Fibroblast of skin of right biceps (primary cell): ENCODE measurements around the gene DPH1.
A peak's percentile ranks its signal among the peaks of the same experiment; 100 is the strongest.

ENCODE experiments used
- DNase-seq: peaks from one replicate; pipeline ENCODE4 v3.0.0-alpha.2; 2013

The DPH1 gene

GRCh38 chr17:2051933-2052559 lies 22.1 kb downstream of the DPH1 start:
- DNase-seq: no peak

- DNase-seq: peak; percentile 80
Observed at GRCh38 chr17:2053380-2054261, 23.7 kb downstream of the DPH1 start.

GRCh38 chr17:2054262-2054511 lies 24.2 kb downstream of the DPH1 start:
- DNase-seq: no peak

GRCh38 chr17:2054512-2055291 lies 24.7 kb downstream of the DPH1 start, which contains the start of gene HIC1:
HIC1 (plus strand) TSS chr17:2055103; CDS start chr17:2056691, 1,588 bp downstream.
- peak; percentile 84 for DNase-seq

- DNase-seq: peak; percentile 72
Observed at GRCh38 chr17:2055292-2056205, 25.6 kb downstream of the DPH1 start.

GRCh38 chr17:2056206-2057174 lies 26.5 kb downstream of the DPH1 start:
- DNase-seq: peak; percentile 71

GRCh38 chr17:2057175-2057759 lies 27.3 kb downstream of the DPH1 start:
- peak; percentile 56 for DNase-seq

- DNase-seq: peak; percentile 60
Observed at GRCh38 chr17:2057760-2058585, 28.0 kb downstream of the DPH1 start.

DNA sequence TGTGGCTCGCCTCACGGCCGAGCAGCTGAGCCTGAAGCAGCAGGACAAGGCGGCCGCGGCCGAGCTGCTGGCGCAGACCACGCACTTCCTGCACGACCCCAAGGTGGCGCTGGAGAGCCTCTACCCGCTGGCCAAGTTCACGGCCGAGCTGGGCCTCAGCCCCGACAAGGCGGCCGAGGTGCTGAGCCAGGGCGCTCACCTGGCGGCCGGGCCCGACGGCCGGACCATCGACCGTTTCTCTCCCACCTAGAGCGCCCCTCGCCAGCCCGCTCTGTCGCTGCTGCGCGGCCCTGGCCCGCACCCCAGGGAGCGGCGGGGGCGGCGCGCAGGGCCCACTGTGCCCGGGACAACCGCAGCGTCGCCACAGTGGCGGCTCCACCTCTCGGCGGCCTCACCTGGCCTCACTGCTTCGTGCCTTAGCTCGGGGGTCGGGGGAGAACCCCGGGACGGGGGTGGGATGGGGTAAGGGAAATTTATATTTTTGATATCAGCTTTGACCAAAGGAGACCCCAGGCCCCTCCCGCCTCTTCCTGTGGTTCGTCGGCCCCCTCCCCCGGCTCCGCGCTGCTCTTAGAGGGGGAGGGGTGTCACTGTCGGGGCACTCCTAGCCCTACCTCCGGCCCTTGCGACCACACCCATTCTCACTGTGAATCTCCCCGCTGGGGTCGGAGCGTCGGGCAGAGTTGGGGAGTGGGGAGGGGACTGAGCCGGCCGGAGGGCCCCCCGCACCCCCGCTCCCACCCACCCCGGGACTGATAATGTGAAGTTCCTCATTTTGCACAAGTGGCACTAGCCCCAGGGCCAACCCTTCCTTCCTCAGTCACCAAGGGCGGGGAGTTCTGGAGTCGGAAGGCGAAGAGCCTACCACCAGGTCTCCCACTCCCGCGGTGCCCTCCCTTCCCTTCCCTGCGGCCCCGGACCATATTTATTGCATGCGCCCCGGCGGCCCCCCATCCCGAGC lies 28.9 kb downstream of the DPH1 start:
- peak; percentile 82 for DNase-seq

- no peak for DNase-seq
Observed at GRCh38 chr17:2059547-2060384, 29.8 kb downstream of the DPH1 start.

GRCh38 chr17:2060385-2060658 lies 30.4 kb downstream of the DPH1 start:
- no peak for DNase-seq

- peak; percentile 28 for DNase-seq
Observed at GRCh38 chr17:2060681-2061440, 30.9 kb downstream of the DPH1 start.

- DNase-seq: no peak
Observed at GRCh38 chr17:2061441-2061958, 31.5 kb downstream of the DPH1 start.

- peak; percentile 75 for DNase-seq
Observed at GRCh38 chr17:2062571-2063183, 32.7 kb downstream of the DPH1 start.

GRCh38 chr17:2063261-2064146 lies 33.6 kb downstream of the DPH1 start:
- peak; percentile 87 for DNase-seq

DNA sequence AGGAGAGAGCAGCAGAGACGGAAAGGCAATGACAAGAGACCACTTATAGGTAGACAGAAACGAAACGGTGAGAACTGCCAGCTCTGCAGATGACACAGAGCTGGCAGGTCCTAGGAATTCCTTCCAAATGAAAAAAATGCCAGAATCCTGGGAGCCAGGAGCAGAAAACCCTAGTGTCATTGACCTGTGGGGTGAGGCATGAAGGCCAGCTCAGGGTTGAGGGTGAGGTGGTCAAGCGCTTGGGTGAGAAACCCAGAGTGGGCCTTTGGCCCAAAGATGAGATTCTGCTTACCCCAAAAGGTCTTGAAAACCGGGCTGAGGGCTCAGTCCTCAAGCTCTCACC lies 34.2 kb downstream of the DPH1 start:
- DNase-seq: no peak
